ENCODE results near the gene MUC6.

The MUC6 gene

GRCh38 chr11:1039481-1040427 is 3.2 kb upstream of the MUC6 start:
- DNase-seq: no peak
- in situ Hi-C loops (cut with MboI; ENCODE audit: low pct_unique_long_range_greater_than_20kb, low sequenced_read_pairs): no loop called here

DNA sequence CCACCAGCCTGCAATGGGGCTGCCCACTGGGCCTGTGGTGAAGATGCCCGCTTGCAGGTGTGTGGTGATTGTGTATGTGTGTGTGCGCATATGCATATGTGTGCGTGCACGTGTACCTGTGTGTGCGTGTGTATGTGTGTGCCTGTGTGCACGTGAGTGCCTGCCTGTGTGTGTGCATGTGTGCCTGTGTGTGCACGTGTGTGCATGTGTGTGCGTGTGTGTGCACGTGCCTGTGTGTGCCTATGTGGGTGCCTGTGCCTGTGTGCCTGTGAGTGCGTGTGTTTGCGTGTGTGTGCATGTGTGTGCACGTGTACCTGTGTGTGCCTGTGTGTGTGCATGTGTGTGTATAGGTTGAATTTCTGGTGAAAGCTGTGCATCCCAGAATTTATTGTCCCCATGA is 2.4 kb upstream of the MUC6 start:
- in situ Hi-C loops (cut with MboI; ENCODE audit: low pct_unique_long_range_greater_than_20kb, low sequenced_read_pairs): no loop called here

DNA sequence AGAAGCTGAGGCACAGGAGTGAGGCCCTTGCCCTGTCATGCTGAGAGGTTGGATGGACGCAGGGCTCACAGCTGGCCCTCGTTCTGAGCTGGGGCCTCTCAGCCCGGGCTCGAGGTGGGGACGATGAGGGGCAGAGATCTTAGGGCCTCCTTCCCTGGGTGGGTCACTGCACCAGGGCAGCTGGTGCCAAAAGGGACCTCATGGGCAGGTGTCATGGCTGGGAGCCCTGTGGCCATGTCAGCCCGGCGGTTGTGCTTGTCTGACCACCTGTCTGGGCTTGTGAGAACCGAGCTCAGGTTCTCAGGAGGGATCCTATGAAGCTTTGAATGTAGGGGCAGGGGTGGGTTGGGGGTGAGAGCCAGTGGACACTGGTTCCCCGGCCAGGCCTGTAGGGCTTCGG is 1.8 kb upstream of the MUC6 start:
- in situ Hi-C loops (cut with MboI; ENCODE audit: low pct_unique_long_range_greater_than_20kb, low sequenced_read_pairs): no loop called here

More for the DNA sequence above, 2.4 kb upstream of the MUC6 start:
- no peak for DNase-seq

GRCh38 chr11:1037506-1038055 is 1.1 kb upstream of the MUC6 start:
- no peak for DNase-seq
- in situ Hi-C loops (cut with MboI; ENCODE audit: low pct_unique_long_range_greater_than_20kb, low sequenced_read_pairs): no loop called here

More for the DNA sequence above, 1.8 kb upstream of the MUC6 start:
- no peak for DNase-seq

DNA sequence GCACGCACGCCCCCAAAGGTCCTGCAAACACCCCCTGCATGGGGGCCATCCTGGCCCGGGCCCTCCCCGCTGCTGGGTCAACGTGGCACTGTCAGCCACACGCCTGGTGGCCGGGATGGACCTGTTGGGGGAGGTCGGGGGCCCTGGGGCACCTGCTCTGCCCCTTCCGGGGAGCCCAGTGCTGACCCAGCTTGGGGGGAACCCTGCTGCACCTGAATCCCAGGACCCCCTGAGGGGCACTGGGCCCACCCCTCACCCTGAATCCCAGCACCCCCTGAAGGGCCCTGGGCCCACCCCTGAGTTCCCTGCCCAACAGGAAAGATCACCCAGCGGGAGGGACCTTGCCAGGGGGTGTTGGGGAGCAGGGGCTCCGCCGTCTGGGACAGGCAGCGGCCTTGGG is 413 bp upstream of the MUC6 start:
- DNase-seq: no peak
- in situ Hi-C loops (cut with MboI; ENCODE audit: low pct_unique_long_range_greater_than_20kb, low sequenced_read_pairs): no loop called here

- no peak for DNase-seq
- in situ Hi-C loops (cut with MboI; ENCODE audit: low pct_unique_long_range_greater_than_20kb, low sequenced_read_pairs): no loop called here
These were observed 788 bp downstream of the MUC6 start for GRCh38 chr11:1035577-1036283.

GRCh38 chr11:1034456-1035295 is 1.8 kb downstream of the MUC6 start:
- in situ Hi-C loops (cut with MboI; ENCODE audit: low pct_unique_long_range_greater_than_20kb, low sequenced_read_pairs): no loop called here

GRCh38 chr11:1034001-1034400 is 2.5 kb downstream of the MUC6 start:
- no peak for DNase-seq
- in situ Hi-C loops (cut with MboI; ENCODE audit: low pct_unique_long_range_greater_than_20kb, low sequenced_read_pairs): no loop called here

More at GRCh38 chr11:1034456-1035295, 1.8 kb downstream of the MUC6 start:
- DNase-seq: no peak

DNA sequence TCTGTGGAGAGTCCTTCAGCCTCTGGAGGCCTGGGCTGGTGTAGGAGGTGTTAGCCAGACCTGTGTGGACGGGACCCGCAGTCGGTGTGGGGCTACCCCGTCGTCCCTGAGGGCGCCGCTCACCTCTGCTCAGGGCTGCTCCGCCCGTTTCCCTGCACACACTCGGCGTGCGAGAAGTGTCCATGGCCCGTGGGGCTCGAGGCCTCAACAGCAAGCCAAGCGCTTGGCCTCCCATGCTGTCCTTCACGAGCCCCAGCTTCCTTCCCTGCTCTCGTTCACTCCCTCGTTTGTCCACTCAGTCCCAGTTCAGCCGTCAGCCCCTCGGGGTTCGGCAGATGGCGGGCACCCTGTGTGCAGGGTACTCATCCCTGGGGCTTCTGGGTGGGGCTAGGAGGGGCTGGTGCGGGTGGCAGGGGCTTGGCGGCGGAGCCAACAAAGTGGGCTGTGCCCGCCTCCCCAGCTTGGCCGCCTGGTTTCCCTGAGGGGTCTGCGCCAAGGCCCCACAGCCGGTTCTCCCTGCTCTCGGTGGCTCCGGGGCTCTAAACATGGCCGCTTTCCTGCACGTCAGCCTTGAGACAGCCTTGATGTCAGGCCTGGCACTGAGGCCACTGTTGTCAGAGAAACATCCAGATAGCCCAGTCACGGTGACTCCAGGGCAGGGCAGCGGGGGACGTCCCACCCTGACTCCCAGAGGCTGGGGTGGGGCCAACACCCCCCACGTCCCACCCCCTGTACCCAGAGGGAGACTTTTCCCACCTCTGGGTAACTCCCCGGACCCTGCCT is 3.3 kb downstream of the MUC6 start:
- DNase-seq: no peak
- in situ Hi-C loops (cut with MboI; ENCODE audit: low pct_unique_long_range_greater_than_20kb, low sequenced_read_pairs): no loop called here

DNA sequence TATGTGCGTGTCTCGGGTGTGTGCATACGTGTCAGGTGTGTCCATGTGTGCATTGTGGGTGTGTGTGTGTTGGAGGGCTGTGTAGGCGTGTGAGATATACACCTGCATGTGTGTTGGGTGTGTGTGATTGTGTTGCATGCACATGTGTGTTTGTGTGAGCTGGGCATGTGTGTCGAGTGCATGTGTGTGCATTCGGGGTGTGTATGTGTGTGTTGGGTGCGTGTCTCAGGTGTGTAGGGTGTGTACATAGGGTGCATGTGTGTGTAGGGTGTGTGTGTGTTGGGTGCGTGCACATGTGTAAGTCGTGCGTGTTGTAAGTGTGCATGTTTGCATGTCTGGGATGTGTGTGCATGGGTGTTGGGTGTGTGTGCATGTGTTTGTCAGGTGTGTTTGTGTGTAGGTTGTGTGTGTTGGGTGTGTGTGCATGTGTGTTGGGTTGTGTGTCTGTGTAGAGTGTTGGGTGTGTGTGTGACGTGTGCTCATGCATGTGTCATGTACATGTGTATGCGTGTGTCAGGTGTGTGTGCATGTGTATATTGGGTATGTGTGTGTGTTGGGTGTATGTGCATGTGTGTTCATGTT is 4.1 kb downstream of the MUC6 start:
- in situ Hi-C loops (cut with MboI; ENCODE audit: low pct_unique_long_range_greater_than_20kb, low sequenced_read_pairs): no loop called here
- no peak for DNase-seq

- no peak for DNase-seq
- in situ Hi-C loops (cut with MboI; ENCODE audit: low pct_unique_long_range_greater_than_20kb, low sequenced_read_pairs): no loop called here
These were observed 5.2 kb downstream of the MUC6 start for GRCh38 chr11:1031121-1031899.

DNA sequence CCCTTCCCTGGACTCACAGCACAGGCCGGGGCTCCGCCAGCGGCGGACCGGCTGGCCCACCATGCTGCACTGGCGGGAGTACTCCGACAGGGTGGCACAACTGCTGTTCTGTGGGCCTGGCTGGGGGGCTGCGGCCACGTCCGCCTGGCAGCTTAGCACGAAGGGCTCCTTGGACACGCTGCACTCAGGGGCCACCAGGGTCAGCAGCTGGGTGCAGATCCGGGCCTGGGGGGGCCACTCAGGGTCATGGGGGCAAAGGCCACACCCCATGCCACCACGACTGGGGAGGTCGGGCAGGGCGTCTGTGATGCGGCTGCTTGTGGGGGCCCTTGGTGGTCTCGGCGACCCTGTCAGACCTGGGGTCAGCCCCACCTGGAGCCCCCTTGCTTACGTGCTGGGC is 6.0 kb downstream of the MUC6 start:
- in situ Hi-C loops (cut with MboI; ENCODE audit: low pct_unique_long_range_greater_than_20kb, low sequenced_read_pairs): no loop called here

DNA sequence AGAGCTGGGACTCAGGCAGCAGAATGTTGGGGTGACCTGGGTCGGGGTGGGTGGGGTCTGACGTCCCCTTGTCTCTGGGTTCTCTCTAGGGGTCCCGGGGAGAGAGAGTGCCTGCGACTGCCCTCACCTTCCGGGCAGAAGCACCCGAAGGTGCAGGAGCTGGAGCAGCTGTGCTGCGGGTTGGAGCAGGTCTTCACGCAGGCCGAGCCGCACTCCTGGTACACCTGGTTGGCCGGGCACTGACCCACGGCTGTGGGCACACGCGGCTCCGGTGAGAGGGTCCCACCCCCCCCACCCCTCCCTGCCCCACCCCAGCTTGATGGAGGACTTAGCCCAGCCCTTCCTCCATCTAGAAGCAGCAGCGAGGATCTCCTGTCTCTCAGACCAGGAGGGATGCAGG is 6.4 kb downstream of the MUC6 start:
- in situ Hi-C loops (cut with MboI; ENCODE audit: low pct_unique_long_range_greater_than_20kb, low sequenced_read_pairs): no loop called here
- no peak for DNase-seq

More for the DNA sequence above, 6.0 kb downstream of the MUC6 start:
- DNase-seq: no peak

GRCh38 chr11:1029654-1030053 is 6.9 kb downstream of the MUC6 start:
- in situ Hi-C loops (cut with MboI; ENCODE audit: low pct_unique_long_range_greater_than_20kb, low sequenced_read_pairs): no loop called here

DNA sequence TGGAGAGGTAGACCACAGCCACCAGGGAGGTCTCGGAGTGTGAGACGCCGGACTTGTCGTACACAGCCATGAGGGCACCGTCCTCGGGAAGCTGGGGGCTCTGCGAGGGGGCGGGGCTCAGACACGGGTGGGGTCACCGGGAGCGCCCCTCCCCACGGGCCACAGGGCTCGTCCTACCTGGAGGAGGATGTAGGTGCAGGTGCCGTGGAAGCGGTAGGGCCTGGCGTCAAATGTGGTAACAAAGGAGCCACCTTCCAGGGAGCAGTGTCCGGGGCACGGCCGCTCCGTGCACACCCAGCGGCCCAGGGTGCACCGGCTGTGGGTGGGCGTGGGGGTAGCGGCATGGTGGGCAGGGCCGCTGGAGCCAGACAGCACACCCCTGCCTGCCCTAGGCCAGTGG is 7.5 kb downstream of the MUC6 start:
- DNase-seq: no peak
- in situ Hi-C loops (cut with MboI; ENCODE audit: low pct_unique_long_range_greater_than_20kb, low sequenced_read_pairs): no loop called here

More at GRCh38 chr11:1029654-1030053, 6.9 kb downstream of the MUC6 start:
- no peak for DNase-seq

GRCh38 chr11:1028616-1029015 is 7.9 kb downstream of the MUC6 start:
- no peak for DNase-seq
- in situ Hi-C loops (cut with MboI; ENCODE audit: low pct_unique_long_range_greater_than_20kb, low sequenced_read_pairs): no loop called here

- DNase-seq: no peak
- in situ Hi-C loops (cut with MboI; ENCODE audit: low pct_unique_long_range_greater_than_20kb, low sequenced_read_pairs): no loop called here
These were observed 8.3 kb downstream of the MUC6 start for GRCh38 chr11:1028291-1028540.
